ENCODE data around the gene EIF2B5.

DNA sequence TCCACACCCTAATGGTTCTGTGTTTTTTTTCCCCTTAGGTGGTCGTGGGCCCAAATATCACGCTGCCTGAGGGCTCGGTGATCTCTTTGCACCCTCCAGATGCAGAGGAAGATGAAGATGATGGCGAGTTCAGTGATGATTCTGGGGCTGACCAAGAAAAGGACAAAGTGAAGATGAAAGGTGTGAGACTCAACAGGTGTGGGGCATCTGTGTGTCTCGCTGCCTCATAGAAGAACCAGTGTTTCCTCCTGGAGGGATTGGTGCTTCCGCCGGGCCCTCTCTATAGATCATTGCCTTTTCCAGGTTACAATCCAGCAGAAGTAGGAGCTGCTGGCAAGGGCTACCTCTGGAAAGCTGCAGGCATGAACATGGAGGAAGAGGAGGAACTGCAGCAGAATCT is 7.0 kb downstream of the EIF2B5 start:
- TF ChIP-seq, protein P1, sequence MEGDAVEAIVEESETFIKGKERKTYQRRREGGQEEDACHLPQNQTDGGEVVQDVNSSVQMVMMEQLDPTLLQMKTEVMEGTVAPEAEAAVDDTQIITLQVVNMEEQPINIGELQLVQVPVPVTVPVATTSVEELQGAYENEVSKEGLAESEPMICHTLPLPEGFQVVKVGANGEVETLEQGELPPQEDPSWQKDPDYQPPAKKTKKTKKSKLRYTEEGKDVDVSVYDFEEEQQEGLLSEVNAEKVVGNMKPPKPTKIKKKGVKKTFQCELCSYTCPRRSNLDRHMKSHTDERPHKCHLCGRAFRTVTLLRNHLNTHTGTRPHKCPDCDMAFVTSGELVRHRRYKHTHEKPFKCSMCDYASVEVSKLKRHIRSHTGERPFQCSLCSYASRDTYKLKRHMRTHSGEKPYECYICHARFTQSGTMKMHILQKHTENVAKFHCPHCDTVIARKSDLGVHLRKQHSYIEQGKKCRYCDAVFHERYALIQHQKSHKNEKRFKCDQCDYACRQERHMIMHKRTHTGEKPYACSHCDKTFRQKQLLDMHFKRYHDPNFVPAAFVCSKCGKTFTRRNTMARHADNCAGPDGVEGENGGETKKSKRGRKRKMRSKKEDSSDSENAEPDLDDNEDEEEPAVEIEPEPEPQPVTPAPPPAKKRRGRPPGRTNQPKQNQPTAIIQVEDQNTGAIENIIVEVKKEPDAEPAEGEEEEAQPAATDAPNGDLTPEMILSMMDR (IDR thresholded peaks at IDR 0.05 in 4 of 5, conservative IDR thresholded peaks at IDR 0.05 in 1 of 5) = no peak
- no peak for TF ChIP-seq POLR2A (IDR thresholded peaks at IDR 0.05)
